HG02678 (cell line): ENCODE results near the gene PARP12.

ENCODE experiments used
- ATAC-seq: cut with Tn5 transposase; IDR thresholded peaks from one replicate; pipeline ENCODE4 v1.9.1; 2021; ENCODE audit warnings: mild to moderate bottlenecking, moderate library complexity; ENCODE audit not compliant: unreplicated experiment

PARP12 gene

DNA sequence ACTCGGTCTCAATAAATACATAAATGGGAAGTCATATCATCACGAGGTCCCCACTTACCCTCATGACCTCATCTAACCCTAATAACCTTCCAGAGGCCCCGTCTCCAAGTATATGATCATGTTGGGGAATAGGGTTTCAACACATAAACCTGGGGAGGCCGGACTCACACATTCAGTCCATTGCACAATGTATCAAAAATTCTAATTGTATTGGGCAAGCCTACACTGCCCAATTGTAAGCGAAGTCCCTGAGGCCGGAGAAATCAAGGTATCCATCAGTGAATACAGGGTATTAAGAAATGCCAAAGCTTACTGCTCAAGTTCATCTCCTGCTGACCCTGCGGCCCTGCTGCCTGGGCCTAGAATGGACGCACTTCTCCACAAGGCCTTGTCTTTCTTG, 69.6 kb downstream of the PARP12 start:
- ATAC-seq: no peak

DNA sequence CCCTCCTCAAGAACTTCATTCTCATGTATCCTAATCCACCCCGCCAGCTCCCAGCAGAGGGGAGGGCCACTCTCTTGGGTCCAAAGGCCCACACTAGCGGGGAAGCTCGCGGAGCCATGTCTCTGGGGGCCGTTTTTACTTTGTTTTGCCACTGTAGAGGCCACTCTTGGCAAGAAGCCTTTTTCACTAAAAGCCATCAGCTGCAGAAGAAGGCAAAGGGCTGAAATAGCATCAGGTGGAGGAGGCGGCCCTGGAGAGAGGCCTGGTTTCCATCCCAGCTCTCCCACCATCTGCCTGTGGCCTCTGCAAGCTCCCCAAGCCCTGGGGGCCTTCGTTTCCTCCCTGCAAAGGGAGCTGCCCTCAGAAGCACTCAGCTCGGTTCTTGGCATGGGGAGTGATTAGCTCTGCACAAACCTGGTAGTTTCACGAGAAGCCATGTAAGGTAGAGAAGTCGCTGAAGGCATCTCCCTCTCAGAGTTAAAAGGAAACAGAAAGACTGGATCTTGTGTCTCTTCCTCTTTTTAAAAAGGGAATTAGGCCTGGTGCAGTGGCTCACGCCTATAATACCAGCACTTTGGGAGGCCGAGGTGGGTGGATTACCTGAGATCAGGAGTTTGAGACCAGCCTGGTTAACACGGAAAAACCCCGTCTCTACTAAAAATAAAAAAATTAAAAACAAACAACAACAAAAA, 70.3 kb downstream of the PARP12 start:
- ATAC-seq: no peak

GRCh38 chr7:139991911-139992310, 70.8 kb downstream of the PARP12 start:
- no peak for ATAC-seq

DNA sequence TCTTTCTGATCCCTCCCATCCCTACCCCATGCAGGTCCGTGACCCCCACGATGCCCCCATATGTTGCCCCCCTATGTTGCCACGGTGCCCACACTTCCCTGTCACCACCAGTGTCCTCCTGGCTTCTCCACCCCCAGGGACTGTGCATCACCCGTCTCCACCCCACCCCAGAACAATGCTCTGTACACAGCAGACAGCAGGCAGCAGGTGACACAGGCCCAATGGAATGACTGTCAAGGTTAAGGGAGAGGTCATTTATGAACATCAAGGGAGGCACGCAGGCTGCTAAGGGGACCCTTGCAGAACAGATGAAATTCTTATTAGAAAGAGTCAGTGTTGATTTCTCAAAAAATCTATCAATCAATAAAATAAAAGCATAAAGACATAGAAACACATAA, 71.5 kb downstream of the PARP12 start:
- ATAC-seq: no peak

- ATAC-seq: no peak
Observed at GRCh38 chr7:139990571-139991268, 72.0 kb downstream of the PARP12 start.

DNA sequence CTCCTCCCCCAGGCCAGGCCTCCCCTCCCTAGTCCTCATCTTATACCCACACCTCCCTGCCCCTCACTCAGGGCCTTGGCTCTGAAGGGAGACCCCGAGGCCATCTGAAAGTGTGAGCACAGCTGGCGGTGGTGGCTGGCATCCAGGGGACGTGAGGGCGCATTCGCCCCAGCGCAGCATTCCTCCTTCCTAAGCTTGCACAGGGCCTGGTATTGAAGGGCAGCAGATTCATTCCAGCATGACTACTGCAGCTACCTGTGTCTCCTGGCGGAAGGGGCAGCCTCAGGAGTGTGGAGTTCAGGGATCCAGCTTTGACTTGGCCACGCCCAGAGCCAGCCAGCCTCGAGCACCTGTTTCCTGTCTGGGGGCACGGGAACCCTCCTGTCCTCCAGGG, 72.6 kb downstream of the PARP12 start:
- no peak for ATAC-seq

DNA sequence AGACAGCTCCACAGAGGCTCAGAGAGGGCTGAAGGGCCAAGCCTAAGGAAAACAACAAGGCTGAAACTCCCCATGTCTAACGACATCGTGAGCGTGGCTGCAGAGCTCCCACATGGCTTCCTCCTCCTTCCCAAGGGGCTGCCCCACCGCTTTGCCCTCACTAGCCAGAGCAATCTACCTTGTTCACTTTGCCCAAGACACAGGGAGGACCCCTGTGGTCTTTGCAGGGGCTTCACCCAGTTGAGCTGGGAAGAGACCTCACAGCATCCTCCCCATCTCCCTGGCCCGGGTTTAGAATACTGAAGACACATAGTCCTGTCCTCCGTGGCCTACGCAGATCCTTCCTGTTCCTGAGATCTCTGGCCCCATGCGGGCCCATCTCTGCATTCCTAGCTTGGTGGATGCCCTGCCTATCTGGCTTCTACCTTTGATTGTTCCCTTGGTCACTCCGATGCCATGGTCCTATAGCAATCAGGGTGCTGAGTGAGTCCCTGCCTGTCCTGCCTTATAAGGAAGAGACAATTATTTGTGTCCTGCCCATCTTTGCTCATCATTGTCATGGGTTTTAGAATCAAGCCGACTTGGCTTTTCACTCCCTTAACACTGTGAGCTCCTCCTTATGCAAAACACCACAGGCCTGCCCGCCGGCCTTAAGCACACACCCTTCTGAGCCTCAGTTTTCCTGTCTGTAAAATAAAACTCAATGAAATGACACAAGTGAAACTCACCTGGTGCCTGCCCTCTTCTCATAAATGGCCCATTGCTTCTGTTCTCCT, 73.2 kb downstream of the PARP12 start:
- no peak for ATAC-seq

GRCh38 chr7:139987691-139988516, 74.8 kb downstream of the PARP12 start:
- no peak for ATAC-seq

GRCh38 chr7:139985811-139986210, 76.9 kb downstream of the PARP12 start:
- no peak for ATAC-seq

- ATAC-seq: no peak
Observed at GRCh38 chr7:139984642-139985539, 77.9 kb downstream of the PARP12 start.

DNA sequence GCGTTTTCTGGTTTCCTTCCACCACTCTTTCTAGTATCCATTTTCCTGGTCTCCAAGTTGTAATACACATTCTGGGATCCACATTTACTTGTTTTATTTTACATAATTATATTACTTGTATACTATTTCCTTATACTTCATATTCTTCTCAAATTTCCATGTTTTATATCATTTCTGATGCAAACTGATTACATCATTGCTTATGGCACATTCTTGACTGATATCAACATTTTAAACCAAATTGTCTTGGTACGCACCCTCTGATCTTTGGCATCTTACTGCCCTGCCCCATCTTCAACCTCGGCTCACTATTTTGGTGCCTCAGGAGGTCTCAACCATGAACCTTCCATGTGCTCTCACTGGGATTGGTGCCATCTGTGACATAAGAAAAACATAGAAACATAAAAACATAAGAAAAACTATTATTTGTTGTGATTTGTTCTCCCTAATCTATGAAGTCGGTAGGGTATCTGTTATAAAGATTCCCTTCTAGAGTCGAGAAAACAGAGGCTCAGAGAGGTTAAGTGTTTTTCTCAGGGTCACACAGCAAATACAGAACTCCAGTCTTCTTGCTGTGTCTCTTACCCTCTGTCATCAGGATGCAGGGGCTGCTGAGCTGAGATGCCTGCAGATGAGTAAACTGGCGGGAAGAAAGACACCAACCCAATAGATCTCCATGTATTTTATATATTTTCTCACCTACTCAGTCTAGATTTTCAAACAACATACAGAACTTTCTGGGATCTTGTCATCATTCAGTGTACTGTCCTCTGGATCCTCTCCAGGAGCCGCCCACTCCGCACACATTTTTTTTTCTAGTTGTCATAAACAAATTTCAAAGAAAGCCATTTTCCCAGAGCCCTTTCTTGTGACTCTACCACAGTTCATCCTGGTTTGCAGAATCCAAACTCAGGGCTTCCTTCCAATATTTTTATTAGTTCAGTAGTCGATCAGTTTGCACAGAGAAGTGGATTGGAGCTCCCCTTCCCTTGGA, 79.5 kb downstream of the PARP12 start:
- ATAC-seq: no peak

- no peak for ATAC-seq
Observed at GRCh38 chr7:139981511-139981895, 81.2 kb downstream of the PARP12 start.

- ATAC-seq: no peak
Observed at GRCh38 chr7:139976838-139977656, 85.7 kb downstream of the PARP12 start.

GRCh38 chr7:139976055-139976837, 86.5 kb downstream of the PARP12 start:
- ATAC-seq: no peak

DNA sequence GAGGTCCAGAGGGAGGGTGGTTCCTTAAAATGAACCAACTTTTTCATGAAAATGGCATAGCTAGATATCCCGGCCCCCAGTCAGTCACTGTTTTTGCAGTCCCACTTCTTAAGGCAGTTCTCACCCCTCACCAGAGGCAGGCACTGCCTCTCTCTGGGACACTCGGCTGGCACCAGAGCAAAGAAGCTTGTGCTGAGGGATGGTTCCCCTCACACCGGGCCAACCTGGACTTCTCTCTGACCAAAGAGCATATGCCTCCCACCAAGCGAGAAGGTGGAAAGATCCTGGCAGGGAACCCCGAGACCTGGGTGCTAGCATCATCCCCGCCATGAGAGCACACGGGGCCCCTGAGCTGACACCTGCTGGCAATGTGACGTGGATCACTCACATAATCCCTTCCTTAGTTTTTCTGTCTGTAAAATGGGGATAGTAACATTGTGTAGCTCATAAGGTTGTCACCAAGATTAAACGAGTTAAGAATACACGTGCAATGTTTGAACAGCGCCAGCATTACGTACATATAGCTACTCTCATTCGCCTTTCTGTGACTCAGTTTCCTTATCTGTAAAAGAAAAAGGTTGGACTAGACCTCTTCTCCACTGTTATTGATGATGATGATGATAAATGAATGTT, 88.5 kb downstream of the PARP12 start:
- no peak for ATAC-seq
